K562 (cell line): ENCODE data around the gene ACE. TPM values are rescaled to one million over a fixed set of nuclear protein-coding genes. Genes with fewer than 3 reads are reported as not detected.
A peak's percentile ranks its signal among the peaks of the same experiment; 100 is the strongest.

ENCODE experiments used
- ATF6 ChIP-seq: sonication (generic); formaldehyde crosslinking; IDR thresholded peaks from 2 replicates; pipeline ENCODE4 v1.4.0; 2020; ENCODE audit warnings: mild to moderate bottlenecking, missing genetic modification reagents
- CBX3 ChIP-seq, 2 experiments: IDR thresholded peaks; 1 replicate in 1 of 2; 2 replicates in 1 of 2; pipeline ENCODE4 v1.6.1; 2012; ENCODE audit warnings: inconsistent platforms in 2 of 2, low read length in 2 of 2, borderline replicate concordance in 1 of 2, control low read depth in 1 of 2
- HDAC6 ChIP-seq: IDR thresholded peaks from 2 replicates; pipeline ENCODE4 v1.6.1; 2012; ENCODE audit warnings: low read depth, mild to moderate bottlenecking, control low read depth, inconsistent platforms, low read length, moderate library complexity
- JUND ChIP-seq, 2 experiments: IDR thresholded peaks; 2 replicates in 1 of 2; 3 replicates in 1 of 2; pipeline ENCODE4 v1.6.1; 2011; ENCODE audit warnings: borderline replicate concordance in 2 of 2, low read depth in 2 of 2, low read length in 2 of 2, improper control_type of control experiment in 1 of 2, missing biosample characterization in 1 of 2, missing genetic modification characterization in 1 of 2, missing genetic modification reagents in 1 of 2
- NFRKB ChIP-seq: fragments of 450-650 bp; IDR thresholded peaks from 2 replicates; pipeline ENCODE4 v1.6.1; 2016; ENCODE audit warnings: low read depth
- PATZ1 ChIP-seq: fragments of 250-450 bp; sonication (Bioruptor Pico); IDR thresholded peaks from 2 replicates; pipeline ENCODE4 v1.5.0; 2020; ENCODE audit warnings: mild to moderate bottlenecking, borderline replicate concordance
- SP1 ChIP-seq: sonication (generic); formaldehyde crosslinking; IDR thresholded peaks from 2 replicates; pipeline ENCODE4 v1.8.1; 2022; ENCODE audit warnings: mild to moderate bottlenecking, missing genetic modification reagents
- ZNF140 ChIP-seq: fragments of 250-450 bp; sonication (Bioruptor Pico); IDR thresholded peaks from 2 replicates; pipeline ENCODE4 v1.8.0; 2021; ENCODE audit warnings: moderate library complexity, mild to moderate bottlenecking, inconsistent platforms
- ZNF512 ChIP-seq: IDR thresholded peaks from 2 replicates; pipeline ENCODE4 v1.6.1; 2016; ENCODE audit warnings: missing genetic modification characterization, missing compliant biosample characterization
- polyA plus RNA-seq, 8 experiments: library from polyadenylated mRNA; depleted of rRNA in 4 of 8; stranded (reverse) in 5 of 8; unstranded in 3 of 8; fragments of >200 nt; fragmentation: Nextera tagmentation in 2 of 8; fragmentation: Illumina TruSeq in 1 of 8; extraction: Ambion mirVana in 2 of 8; extraction: Trizol in 1 of 8; gene quantifications; 2 replicates each; pipeline versions ENCODE4 v1.2.1 to v1.2.3, GENCODE V29; 2011 to 2014; ENCODE audit warnings: inconsistent platforms in 1 of 8, missing spikeins in 1 of 8
- total RNA-seq, 7 experiments: library from RNA; depleted of rRNA in 6 of 7; stranded (reverse); fragments of >200 nt in 6 of 7; fragmentation: Illumina TruSeq in 2 of 7; extraction: Trizol in 2 of 7; gene quantifications; 2 replicates each; pipeline versions ENCODE4 v1.2.1 to v1.2.3, GENCODE V29; 2011 to 2021; ENCODE audit warnings: low replicate concordance in 1 of 7
- TF ChIP-seq, protein P1 (sequence below), 2 experiments: fragments of 450-650 bp; formaldehyde crosslinking in 1 of 2; IDR thresholded peaks; 2 replicates each; pipeline versions ENCODE4 v1.4.0 to v1.6.1; 2014 to 2020; ENCODE audit warnings: mild to moderate bottlenecking in 2 of 2, borderline replicate concordance in 1 of 2, low read depth in 1 of 2
- TF ChIP-seq, protein P2 (sequence below): fragments of 450-650 bp; formaldehyde crosslinking; IDR thresholded peaks from 2 replicates; pipeline ENCODE4 v1.4.0; 2020; ENCODE audit warnings: mild to moderate bottlenecking

Gene ACE
- total and polyA plus RNA-seq, 9 of the 15 experiments (the other 6 are each of a cell fraction or from before 2014, with no cell fraction given): 0.07 to 2.5 (median 0.47) TPM; not detected in 1

DNA sequence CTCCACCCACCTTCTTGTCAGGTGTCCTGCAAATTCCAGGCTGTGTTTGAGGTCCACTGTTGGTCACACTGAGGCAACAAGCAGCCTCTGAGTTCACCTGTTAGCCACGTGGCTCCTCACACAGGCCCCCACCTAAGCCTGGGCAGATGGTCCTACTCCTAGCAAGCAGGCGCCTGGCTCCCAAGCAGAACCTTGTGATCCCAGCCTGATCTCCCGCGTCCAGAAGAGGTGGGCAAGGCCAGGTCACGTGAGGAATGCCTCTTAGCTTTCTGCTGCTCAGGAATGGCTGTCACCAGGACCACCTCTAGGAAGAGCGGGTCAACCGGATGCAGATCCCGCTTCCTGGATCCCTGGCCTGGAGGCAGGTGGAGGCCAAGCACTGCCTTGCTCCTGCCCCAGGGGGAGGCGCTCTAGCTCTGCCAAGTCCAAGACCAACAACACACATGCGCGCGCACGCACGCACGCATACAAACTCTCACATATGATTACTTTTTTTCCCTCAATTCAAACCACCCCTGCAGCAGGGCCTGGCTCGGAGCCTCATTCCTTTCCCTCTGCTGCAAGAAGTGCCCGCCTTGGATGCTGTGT lies 40.2 kb upstream of the ACE start (continued):
- TF ChIP-seq ZNF512 (tag) (no peak), HDAC6 (no peak), JUND (IDR thresholded peaks at IDR 0.05; ENCODE audit: borderline replicate concordance, low read depth, low read length) (no peak), JUND (tag; IDR thresholded peaks at IDR 0.05; ENCODE audit: borderline replicate concordance, low read depth, low read length) (no peak), CBX3 (IDR thresholded peaks at IDR 0.05; ENCODE audit: borderline replicate concordance in 1 of 2, low read length in 2 of 2) (no peak), ZNF140 (no peak), NFRKB (no peak), ATF6 (CRISPR knock-in tag) (no peak), PATZ1 (CRISPR knock-in tag) (no peak), SP1 (CRISPR knock-in tag) (no peak)
- TF ChIP-seq, protein P1, sequence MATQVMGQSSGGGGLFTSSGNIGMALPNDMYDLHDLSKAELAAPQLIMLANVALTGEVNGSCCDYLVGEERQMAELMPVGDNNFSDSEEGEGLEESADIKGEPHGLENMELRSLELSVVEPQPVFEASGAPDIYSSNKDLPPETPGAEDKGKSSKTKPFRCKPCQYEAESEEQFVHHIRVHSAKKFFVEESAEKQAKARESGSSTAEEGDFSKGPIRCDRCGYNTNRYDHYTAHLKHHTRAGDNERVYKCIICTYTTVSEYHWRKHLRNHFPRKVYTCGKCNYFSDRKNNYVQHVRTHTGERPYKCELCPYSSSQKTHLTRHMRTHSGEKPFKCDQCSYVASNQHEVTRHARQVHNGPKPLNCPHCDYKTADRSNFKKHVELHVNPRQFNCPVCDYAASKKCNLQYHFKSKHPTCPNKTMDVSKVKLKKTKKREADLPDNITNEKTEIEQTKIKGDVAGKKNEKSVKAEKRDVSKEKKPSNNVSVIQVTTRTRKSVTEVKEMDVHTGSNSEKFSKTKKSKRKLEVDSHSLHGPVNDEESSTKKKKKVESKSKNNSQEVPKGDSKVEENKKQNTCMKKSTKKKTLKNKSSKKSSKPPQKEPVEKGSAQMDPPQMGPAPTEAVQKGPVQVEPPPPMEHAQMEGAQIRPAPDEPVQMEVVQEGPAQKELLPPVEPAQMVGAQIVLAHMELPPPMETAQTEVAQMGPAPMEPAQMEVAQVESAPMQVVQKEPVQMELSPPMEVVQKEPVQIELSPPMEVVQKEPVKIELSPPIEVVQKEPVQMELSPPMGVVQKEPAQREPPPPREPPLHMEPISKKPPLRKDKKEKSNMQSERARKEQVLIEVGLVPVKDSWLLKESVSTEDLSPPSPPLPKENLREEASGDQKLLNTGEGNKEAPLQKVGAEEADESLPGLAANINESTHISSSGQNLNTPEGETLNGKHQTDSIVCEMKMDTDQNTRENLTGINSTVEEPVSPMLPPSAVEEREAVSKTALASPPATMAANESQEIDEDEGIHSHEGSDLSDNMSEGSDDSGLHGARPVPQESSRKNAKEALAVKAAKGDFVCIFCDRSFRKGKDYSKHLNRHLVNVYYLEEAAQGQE (IDR thresholded peaks at IDR 0.05; ENCODE audit: borderline replicate concordance): peak; percentile 33; the same call in 1 of the 2 replicates
- TF ChIP-seq, protein P1 (CRISPR knock-in tag; IDR thresholded peaks at IDR 0.05; ENCODE audit: low read depth): no peak
- TF ChIP-seq, protein P2, sequence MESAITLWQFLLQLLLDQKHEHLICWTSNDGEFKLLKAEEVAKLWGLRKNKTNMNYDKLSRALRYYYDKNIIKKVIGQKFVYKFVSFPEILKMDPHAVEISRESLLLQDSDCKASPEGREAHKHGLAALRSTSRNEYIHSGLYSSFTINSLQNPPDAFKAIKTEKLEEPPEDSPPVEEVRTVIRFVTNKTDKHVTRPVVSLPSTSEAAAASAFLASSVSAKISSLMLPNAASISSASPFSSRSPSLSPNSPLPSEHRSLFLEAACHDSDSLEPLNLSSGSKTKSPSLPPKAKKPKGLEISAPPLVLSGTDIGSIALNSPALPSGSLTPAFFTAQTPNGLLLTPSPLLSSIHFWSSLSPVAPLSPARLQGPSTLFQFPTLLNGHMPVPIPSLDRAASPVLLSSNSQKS (CRISPR knock-in tag): no peak
